Stimulated activated CD8-positive, alpha-beta memory T cell treated with anti-CD3 and anti-CD28 coated beads, Interleukin-7, amount 100 ng/mL, for 48 hours (primary cell): Measurements from ENCODE around the gene KCNK7.

Experiments
- DNase-seq, 2 donors: peaks; one replicate each; pipeline ENCODE4 v3.0.0-alpha.2; 2020; ENCODE audit warnings: low read depth in 1 of 2; ENCODE audit errors: extremely low read depth in 1 of 2

KCNK7 gene

GRCh38 chr11:65611758-65612603, 16.4 kb upstream of the KCNK7 start:
- DNase-seq: no peak

GRCh38 chr11:65611028-65611757, 15.6 kb upstream of the KCNK7 start:
- no peak for DNase-seq

GRCh38 chr11:65610404-65610803, 14.8 kb upstream of the KCNK7 start:
- DNase-seq: no peak

- DNase-seq: no peak
Measured at GRCh38 chr11:65609665-65610064, 14.1 kb upstream of the KCNK7 start.

- no peak for DNase-seq
Measured at GRCh38 chr11:65609229-65609628, 13.6 kb upstream of the KCNK7 start.

GRCh38 chr11:65607614-65608426, 12.2 kb upstream of the KCNK7 start:
- DNase-seq: no peak

GRCh38 chr11:65606876-65607613, 11.4 kb upstream of the KCNK7 start:
- no peak for DNase-seq

- DNase-seq: no peak
Measured at GRCh38 chr11:65604258-65604657, 8.7 kb upstream of the KCNK7 start.

GRCh38 chr11:65599955-65600246, 4.3 kb upstream of the KCNK7 start:
- no peak for DNase-seq

GRCh38 chr11:65599216-65599954, 3.8 kb upstream of the KCNK7 start:
- no peak for DNase-seq

- no peak for DNase-seq
Measured at GRCh38 chr11:65598258-65598699, 2.7 kb upstream of the KCNK7 start.

- DNase-seq: no peak
Measured at GRCh38 chr11:65596520-65596919, 920 bp upstream of the KCNK7 start.

GRCh38 chr11:65595131-65595530, 469 bp downstream of the KCNK7 start:
- DNase-seq: no peak

- DNase-seq: no peak
Measured at GRCh38 chr11:65593518-65594414, 1.8 kb downstream of the KCNK7 start.

GRCh38 chr11:65592858-65593517, 2.6 kb downstream of the KCNK7 start:
- no peak for DNase-seq

GRCh38 chr11:65591939-65592857, 3.4 kb downstream of the KCNK7 start:
- no peak for DNase-seq

- no peak for DNase-seq
Measured at GRCh38 chr11:65590240-65590738, 5.3 kb downstream of the KCNK7 start.
